OCI-LY3 (cell line): ENCODE results near the gene RDX.

Source experiments
- H2AFZ ChIP-seq: fragments of 200-600, 300-600 bp; shearing (Covaris generic); 2 replicates; pipeline ENCODE4 v1.6.0; 2014; ENCODE audit warnings: antibody characterized with exemption, low read depth, low read length
- H3K27ac ChIP-seq: fragments of 200-600, 300-600 bp; sonication (generic); 2 replicates; pipeline ENCODE4 v1.5.1; 2014; ENCODE audit warnings: mild to moderate bottlenecking, low read length, moderate library complexity, mixed read lengths
- H3K27me3 ChIP-seq: fragments of 200-600, 300-600 bp; sonication (generic); 2 replicates; pipeline ENCODE4 v1.6.1; 2014; ENCODE audit warnings: low read depth, low read length, mixed read lengths
- H3K36me3 ChIP-seq: fragments of 200-600, 300-600 bp; sonication (generic); replicated peaks from 2 replicates; pipeline ENCODE3; 2014; ENCODE audit warnings: low read depth, low read length, mixed read lengths
- H3K4me1 ChIP-seq: fragments of 300-600, 200-600 bp; sonication (generic); 2 replicates; pipeline ENCODE4 v1.6.1; 2014; ENCODE audit warnings: low read length, mixed read lengths
- H3K4me2 ChIP-seq: fragments of 200-600, 300-600 bp; sonication (generic); 2 replicates; pipeline ENCODE4 v1.6.1; 2014; ENCODE audit warnings: low read length, mixed read lengths
- H3K4me3 ChIP-seq: fragments of 300-600, 200-600 bp; sonication (generic); 2 replicates; pipeline ENCODE4 v1.5.1; 2014; ENCODE audit warnings: antibody characterized with exemption, mild to moderate bottlenecking, low read length, moderate library complexity
- H3K79me2 ChIP-seq: fragments of 300-600, 200-600 bp; shearing (Covaris generic); 2 replicates; pipeline ENCODE4 v1.6.1; 2014; ENCODE audit warnings: mild to moderate bottlenecking, low read length, mixed read lengths
- H3K9ac ChIP-seq: fragments of 300-600, 200-600 bp; shearing (Covaris generic); 2 replicates; pipeline ENCODE4 v1.6.0; 2014; ENCODE audit warnings: mild to moderate bottlenecking, low read length, moderate library complexity
- H3K9me3 ChIP-seq: fragments of 200-600, 300-600 bp; shearing (Covaris generic); 2 replicates; pipeline ENCODE4 v1.6.1; 2014; ENCODE audit warnings: low read length, mixed read lengths; ENCODE audit not compliant: insufficient read depth
- H4K20me1 ChIP-seq: fragments of 200-600, 300-600 bp; sonication (generic); 2 replicates; pipeline ENCODE4 v1.6.1; 2016; ENCODE audit warnings: low read length, mixed read lengths; ENCODE audit not compliant: insufficient read depth
- EZH2phosphoT487 ChIP-seq: fragments of 200-600 bp; shearing (Covaris generic); IDR thresholded peaks from 2 replicates; pipeline ENCODE4 v1.6.1; 2018; ENCODE audit warnings: antibody characterized with exemption, mixed run types, low read depth
- TF ChIP-seq, protein P1 (sequence below): fragments of 200-600, 300-600 bp; sonication (generic); IDR thresholded peaks from 2 replicates; pipeline ENCODE4 v1.5.1; 2014; ENCODE audit warnings: antibody characterized with exemption, low read length, low read depth

The RDX gene

DNA sequence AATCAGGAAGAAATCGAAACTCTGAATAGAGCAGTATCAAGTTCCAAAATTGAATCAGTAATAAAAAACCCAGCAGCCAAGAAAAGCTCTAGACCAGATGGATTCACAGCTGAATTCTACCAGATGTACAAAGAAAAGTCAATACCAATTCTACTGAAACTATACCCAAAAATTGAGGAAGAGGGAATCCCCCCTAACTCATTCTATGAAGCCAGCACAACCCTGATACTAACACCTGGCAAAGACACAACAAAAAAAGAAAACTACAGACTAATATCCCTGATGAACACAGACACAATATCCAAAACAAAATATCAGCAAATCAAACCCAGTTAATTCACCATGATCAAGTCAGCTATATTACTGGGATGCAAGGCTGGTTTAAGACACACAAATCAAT lies 105.5 kb downstream of the RDX start:
- Histone ChIP-seq H3K27ac (peak overlapping the region; percentile 9; the same call in 1 of the 2 replicates), H4K20me1 (no peaks in the 10 kb centered on the region), H3K9ac (no peak overlapping the region), H3K79me2 (no peaks in the 10 kb centered on the region), H3K9me3 (peaks cover 8% of the 10 kb centered on the region; the same call in 1 of the 2 replicates), H3K36me3 (no peaks in the 10 kb centered on the region), H3K4me2 (peak overlapping the region; percentile 42), H3K4me1 (peaks cover 38% of the 10 kb centered on the region), H3K4me3 (0 out of 2 replicates have a peak overlapping the region, but pooled peaks have one; percentile 10), H3K27me3 (0 out of 2 replicates have a peak, but pooled peaks cover 3% of the 10 kb centered on the region), H2AFZ (no peak overlapping the region)
- TF ChIP-seq, protein P1, sequence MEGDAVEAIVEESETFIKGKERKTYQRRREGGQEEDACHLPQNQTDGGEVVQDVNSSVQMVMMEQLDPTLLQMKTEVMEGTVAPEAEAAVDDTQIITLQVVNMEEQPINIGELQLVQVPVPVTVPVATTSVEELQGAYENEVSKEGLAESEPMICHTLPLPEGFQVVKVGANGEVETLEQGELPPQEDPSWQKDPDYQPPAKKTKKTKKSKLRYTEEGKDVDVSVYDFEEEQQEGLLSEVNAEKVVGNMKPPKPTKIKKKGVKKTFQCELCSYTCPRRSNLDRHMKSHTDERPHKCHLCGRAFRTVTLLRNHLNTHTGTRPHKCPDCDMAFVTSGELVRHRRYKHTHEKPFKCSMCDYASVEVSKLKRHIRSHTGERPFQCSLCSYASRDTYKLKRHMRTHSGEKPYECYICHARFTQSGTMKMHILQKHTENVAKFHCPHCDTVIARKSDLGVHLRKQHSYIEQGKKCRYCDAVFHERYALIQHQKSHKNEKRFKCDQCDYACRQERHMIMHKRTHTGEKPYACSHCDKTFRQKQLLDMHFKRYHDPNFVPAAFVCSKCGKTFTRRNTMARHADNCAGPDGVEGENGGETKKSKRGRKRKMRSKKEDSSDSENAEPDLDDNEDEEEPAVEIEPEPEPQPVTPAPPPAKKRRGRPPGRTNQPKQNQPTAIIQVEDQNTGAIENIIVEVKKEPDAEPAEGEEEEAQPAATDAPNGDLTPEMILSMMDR: no peak
- TF ChIP-seq EZH2phosphoT487: no peak

DNA sequence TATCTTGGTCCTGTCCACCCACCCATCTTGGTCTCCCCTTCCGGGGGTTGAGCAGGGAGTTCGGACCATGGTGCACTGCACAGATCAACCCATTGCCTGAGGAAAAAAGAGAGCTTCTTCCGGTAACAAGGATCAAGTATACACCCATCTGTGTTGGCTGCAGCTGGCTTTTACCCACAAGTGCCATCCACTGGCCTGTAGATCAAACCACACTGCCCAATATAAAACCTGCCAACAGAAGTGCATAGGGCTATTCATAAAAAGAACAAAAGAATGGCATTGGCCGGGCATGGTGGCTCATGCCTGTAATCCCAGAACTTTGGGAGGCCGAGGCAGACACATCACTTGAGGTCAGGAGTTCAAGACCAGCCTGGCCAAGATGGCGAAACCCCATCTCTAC lies 108.7 kb downstream of the RDX start:
- H3K9me3 ChIP-seq: peaks cover 8% of the 10 kb centered on the region; the same call in 1 of the 2 replicates
- TF ChIP-seq, protein P1: no peak
- no peak for TF ChIP-seq EZH2phosphoT487
- no peaks in the 10 kb centered on the region for H3K79me2 ChIP-seq
- no peaks in the 10 kb centered on the region for H4K20me1 ChIP-seq
- H3K9ac ChIP-seq: no peak overlapping the region
- H3K4me3 ChIP-seq: no peak overlapping the region
- no peak overlapping the region for H3K4me2 ChIP-seq
- no peaks in the 10 kb centered on the region for H3K36me3 ChIP-seq
- no peak overlapping the region for H3K27ac ChIP-seq
- no peaks in the 10 kb centered on the region for H3K27me3 ChIP-seq
- no peak overlapping the region for H2AFZ ChIP-seq
- H3K4me1 ChIP-seq: peaks cover 46% of the 10 kb centered on the region

DNA sequence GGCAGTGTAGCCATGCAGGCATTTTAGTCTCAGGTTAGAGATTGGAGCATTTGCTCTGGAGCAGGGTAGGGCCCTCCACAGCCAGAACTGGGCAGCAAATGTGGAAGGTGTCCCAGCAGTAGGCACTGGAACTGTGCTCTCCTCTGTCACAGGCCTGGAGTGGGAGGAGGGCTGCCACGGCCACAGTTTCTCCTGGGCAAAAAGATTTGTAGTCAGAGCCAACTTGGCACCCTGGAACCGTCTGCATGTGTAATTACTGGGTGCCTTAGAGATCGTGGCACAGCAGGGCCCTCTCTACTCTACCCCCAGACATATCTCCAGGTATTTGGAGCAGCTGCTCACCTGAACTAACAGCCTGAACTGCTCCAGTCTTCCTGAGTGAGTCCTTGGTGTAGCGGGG lies 109.5 kb downstream of the RDX start:
- Histone ChIP-seq H3K4me1 (peaks cover 37% of the 10 kb centered on the region), H2AFZ (no peak overlapping the region), H3K4me2 (no peak overlapping the region), H3K9me3 (peaks cover 1% of the 10 kb centered on the region; the same call in 1 of the 2 replicates), H3K79me2 (no peaks in the 10 kb centered on the region), H3K4me3 (no peak overlapping the region), H4K20me1 (no peaks in the 10 kb centered on the region), H3K36me3 (no peaks in the 10 kb centered on the region), H3K27me3 (no peaks in the 10 kb centered on the region), H3K27ac (no peak overlapping the region), H3K9ac (no peak overlapping the region)
- no peak for TF ChIP-seq EZH2phosphoT487

DNA sequence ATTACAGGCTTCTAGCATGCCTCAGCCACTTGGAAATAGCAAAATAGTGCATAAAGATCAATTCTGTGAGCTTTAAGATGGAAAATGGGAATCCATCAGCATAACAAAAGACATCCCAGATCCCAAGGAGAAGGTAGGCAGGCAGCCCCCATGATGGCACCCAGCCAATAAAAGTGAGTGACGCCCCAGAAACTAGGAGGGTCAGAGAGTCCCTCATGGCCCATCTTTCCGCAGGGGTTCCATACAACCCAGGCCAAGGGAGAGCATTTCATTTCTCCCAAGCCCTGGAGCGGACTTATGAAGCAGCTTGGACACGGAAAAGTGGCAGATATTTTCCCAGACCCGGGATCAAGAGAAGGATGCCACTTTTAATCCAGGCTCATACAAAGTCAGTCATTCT lies 110.0 kb downstream of the RDX start:
- Histone ChIP-seq H3K27ac (no peak overlapping the region), H3K9ac (no peak overlapping the region), H3K4me3 (no peak overlapping the region), H3K27me3 (no peaks in the 10 kb centered on the region), H3K4me1 (peaks cover 33% of the 10 kb centered on the region), H2AFZ (no peak overlapping the region), H3K9me3 (no peaks in the 10 kb centered on the region), H3K36me3 (no peaks in the 10 kb centered on the region), H3K4me2 (no peak overlapping the region), H3K79me2 (no peaks in the 10 kb centered on the region), H4K20me1 (no peaks in the 10 kb centered on the region)
- TF ChIP-seq, protein P1: no peak
- no peak for TF ChIP-seq EZH2phosphoT487
